Stomach (tissue), 4 donors: Measurements from ENCODE around the gene DDB1.

ENCODE experiments used
- CTCF ChIP-seq, 7 experiments: fragments of 450-650 bp in 4 of 7; fragments of 200-600 bp in 3 of 7; sonication (generic) in 3 of 7; IDR thresholded peaks; one replicate each; pipeline ENCODE4 v1.5.1; 2016 to 2019; ENCODE audit warnings: antibody characterized with exemption in 7 of 7, control low read depth in 2 of 7, mild to moderate bottlenecking in 1 of 7
- POLR2A ChIP-seq, 4 donors: fragments of 450-650 bp; IDR thresholded peaks; one replicate each; pipeline ENCODE4 v1.6.1; 2016; ENCODE audit warnings: antibody characterized with exemption in 4 of 4, control low read depth in 2 of 4, mild to moderate bottlenecking in 1 of 4, moderate library complexity in 1 of 4
- POLR2AphosphoS5 ChIP-seq, 3 donors: sonication (generic); formaldehyde crosslinking; IDR thresholded peaks; one replicate each; pipeline ENCODE4 v1.6.1; 2016; ENCODE audit warnings: antibody characterized with exemption in 3 of 3

- TF ChIP-seq POLR2A (IDR thresholded peaks at IDR 0.05) (no peak), CTCF (IDR thresholded peaks at IDR 0.05) (no peak), POLR2AphosphoS5 (IDR thresholded peaks at IDR 0.05) (no peak)
These were observed 74.4 kb downstream of the DDB1 start for GRCh38 chr11:61258546-61258945.
